ENCODE data around the gene ARID1B.
"Not testable (repeated sequence)": the region's sequence is repeated elsewhere in the genome, so short reads cannot be mapped to it uniquely, and the experiment has no call there.

The ARID1B gene

GRCh38 chr6:156912431-156912830, 135.3 kb downstream of the ARID1B start:
- no peak for DNase-seq

DNA sequence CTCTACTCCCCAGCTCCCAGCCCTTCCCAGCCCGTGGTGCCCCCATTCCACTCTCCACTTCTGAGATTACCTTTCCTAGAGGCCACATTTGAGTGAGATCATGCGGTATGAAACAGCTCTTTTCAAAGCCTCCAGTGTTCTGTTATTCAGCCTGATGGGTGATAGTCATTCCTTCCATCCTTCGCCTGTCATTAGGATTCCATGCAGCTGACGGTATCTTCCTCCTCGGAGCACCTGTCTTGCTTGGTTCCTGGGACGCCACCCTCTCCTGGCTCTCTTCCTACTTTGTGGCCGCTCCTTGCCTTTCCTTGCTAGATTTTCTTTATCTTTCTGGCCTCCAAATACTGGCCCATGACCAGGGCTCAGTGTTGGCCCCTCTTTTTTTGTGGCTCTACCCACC, 137.0 kb downstream of the ARID1B start:
- no peak for DNase-seq

DNA sequence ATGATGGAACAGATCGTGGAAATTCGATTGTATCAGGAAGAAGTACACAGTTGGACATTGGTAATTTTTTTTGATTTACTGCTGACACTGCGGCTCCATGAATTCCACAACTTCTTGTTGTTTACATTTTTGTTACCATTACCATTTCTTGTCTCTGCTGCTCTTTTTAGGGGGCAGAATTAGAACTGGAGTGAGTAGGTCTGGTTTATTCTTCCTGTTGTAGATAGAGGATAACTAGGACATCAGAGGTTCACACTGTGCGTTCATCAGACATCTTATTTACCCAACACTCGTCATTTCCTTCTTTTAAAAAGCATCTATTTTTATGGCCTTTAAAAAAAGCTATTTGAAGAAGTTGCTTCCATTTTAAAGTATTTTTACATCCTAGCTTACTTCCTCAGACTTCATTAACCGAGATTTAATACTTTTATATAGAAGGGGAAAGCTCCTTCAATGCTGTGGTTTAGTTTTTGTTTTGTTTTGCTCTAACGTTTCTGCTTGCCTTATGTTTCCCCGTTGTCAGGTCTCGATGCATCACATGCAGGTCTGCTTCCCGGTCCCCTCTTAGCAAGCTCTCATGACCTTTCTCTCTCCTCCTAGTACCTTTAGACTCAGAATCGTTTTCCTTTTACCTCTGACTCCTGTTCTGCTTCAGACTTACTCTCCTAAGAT, 139.1 kb downstream of the ARID1B start:
- DNase-seq = peak; percentile 7

DNA sequence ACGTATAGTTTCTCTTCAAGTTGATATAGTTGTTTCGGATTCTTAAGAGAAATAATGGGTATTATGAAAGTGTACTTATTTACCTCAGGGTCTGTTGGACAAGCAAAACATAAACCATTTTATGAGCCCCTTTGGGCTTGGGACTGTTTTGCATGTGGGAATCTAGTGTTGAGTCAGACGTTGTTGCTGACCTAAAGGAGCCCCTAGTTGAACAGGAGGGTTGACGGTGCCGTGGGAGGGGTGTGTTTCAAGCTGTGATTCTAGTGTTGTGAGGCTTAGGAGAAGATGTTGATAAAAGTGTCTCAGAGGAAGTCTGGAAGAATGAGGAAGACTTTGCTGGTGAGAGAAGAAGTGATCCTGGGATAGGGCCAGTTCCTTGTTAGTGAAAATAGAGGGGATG, 140.0 kb downstream of the ARID1B start:
- no peak for DNase-seq

DNA sequence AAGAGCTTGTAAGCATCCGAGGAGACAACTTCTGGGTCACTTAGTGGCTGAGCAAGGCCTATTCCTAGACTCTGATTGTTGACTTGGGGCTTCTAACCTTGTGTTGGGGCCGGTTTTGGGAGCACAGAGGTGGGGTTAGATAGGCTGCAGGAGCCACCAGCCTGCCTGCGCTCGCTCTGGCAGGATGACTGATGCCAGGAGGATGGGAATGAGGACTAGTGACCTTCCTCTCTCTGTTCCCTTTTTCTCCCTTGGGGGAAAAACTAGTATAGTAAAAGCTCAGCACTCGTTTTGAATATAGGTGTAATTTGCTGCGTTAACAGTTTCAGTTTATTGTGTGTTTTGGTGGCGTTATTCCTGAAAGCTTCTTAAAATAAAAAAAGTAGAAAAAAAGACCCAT, 141.5 kb downstream of the ARID1B start:
- DNase-seq = no peak

DNA sequence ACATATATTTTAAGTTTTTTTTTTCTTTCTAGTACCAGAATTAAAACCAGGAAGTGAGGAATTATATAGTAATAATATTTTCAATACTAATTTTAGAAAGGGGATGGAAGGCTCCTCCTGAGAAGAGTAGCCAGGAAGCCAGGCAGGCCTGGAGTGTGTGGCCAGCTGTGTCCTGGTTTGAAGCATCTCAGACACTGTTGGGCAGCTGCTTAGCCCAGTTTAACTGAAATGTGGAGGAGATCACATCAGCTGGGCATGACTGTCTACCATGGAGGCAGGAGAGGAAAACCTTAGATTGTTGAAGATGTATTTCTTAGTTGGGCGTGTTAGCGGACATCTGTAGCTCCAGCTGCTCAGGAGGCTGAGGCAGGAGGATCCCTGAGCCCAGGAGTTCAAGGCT, 142.2 kb downstream of the ARID1B start:
- no peak for DNase-seq

- no peak for DNase-seq
Observed at GRCh38 chr6:156919814-156920369, 142.7 kb downstream of the ARID1B start.

GRCh38 chr6:156924246-156924645, 147.1 kb downstream of the ARID1B start:
- no peak for DNase-seq

GRCh38 chr6:156925026-156925425, 147.8 kb downstream of the ARID1B start:
- DNase-seq = no peak

GRCh38 chr6:156925718-156926607, 148.8 kb downstream of the ARID1B start:
- DNase-seq = no peak

DNA sequence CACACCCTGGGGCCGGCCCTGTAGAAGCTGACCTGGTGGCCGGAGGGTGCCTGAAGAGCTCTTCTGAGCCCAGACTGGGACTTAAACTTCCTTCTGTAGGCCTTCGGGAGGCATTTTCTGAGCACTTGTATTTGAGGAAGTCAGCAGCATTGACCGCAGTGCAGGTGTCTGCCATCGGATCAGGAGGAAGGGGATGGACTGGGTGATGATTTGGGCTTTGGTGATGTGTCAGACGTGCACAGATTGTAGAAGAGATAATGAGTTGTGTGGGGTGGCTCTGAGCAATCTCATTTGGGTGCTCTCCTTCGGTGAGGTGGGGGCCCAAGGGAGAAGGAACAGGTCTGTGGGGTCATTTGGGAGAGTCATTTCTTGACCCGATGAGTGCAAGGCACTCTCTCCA, 150.9 kb downstream of the ARID1B start:
- no peak for DNase-seq

- DNase-seq = no peak
Observed at GRCh38 chr6:156928972-156929371, 151.8 kb downstream of the ARID1B start.

DNA sequence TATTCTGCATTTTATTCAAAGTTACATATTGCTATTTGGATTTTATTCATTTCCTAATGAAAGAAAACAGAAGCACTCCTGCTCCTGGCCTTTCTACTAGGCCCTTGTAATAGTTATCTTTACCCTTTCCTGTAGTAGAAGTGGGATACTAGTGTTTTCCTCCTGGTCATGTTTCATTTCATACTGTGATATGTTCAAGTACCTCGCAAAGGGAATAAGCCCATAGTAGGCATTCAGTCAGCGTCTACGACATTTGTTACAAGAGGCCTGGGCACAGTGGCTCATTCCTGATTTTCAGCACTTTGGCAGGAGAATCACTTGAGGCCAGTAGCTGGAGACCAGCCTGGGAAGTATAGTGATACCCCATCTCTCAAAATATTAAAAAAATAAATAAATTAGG, 154.1 kb downstream of the ARID1B start:
- DNase-seq = no peak

GRCh38 chr6:156933201-156934068, 156.3 kb downstream of the ARID1B start:
- no peak for DNase-seq

DNA sequence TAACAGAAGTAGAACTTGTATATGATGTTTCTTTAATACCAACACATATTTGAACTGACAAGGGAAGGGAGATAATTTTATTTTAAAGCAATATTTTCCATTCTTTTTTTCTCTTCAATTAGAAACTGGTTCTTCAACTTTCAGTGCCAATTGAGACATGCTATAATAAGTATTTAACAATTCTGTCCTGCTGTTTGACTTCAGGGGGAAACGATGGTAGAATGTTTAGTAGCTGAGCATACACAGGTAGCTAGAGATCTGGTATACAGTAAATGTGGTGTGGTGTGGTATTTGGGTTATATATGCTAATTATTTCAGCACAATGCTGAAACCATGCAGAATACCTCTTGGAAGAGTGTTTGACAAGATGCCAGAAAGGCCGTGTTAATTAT, 156.9 kb downstream of the ARID1B start:
- DNase-seq = no peak

GRCh38 chr6:156935000-156935399, 157.8 kb downstream of the ARID1B start:
- DNase-seq = no peak

GRCh38 chr6:156938143-156938542, 161.0 kb downstream of the ARID1B start:
- no peak for DNase-seq

GRCh38 chr6:156940221-156940620, 163.0 kb downstream of the ARID1B start:
- DNase-seq = no peak

GRCh38 chr6:156942266-156942665, 165.1 kb downstream of the ARID1B start:
- no peak for DNase-seq

DNA sequence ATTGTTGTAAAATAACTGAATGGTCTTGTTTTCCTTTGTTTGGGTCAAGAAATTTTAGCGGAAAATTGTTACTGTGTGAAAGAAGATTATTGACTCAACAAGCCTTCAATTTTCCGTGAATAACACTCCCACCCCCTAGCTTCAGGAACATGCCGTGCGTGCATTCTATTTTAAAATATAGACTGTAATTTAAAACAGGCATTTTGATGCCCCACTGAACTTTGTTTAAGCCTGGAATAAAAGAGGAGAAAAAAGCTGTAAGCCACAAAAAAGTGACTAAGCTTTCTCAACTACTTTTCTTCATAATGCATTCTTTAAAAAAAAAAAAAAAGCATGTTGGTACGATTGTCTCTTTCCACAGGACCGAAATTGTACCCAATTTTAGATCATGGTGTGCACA, 166.0 kb downstream of the ARID1B start:
- DNase-seq = no peak

DNA sequence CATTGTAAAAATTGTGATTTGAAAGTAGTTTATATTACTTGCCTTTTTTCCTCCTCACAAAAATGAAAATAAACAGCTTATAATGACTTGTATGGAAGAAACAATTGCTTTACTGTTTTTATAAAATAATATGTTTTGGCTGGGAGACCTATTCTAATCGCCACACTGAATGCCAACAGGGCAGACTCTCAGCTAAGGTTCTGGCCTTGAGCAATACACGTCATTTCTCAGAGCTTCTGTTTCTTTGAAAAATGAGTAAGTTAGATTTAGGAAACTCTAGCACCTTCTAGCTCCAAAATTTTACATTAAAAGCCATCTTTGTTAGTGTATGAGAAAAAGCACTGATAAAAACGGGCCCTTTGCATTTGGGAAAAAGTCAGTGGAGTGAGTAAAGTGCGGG, 166.6 kb downstream of the ARID1B start:
- no peak for DNase-seq

DNA sequence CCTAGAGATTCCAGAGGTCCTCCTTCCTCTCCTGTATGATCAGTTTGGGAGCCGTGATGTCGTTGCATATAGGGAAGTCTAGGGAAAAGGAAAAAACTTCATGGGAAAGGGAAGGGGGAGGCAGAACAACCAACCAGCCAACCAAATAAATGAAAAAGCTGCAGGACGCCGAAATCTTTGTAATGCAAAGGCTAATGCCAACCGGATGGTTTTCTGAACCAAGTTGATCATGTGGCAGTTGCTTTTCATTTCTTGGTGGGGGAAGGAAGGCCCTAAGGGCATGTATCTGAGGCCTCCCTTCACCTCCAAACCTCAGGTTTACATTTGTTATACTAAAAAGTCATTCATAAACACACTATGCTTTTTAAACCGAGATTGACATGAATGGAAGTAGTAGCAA, 167.2 kb downstream of the ARID1B start:
- no peak for DNase-seq

DNA sequence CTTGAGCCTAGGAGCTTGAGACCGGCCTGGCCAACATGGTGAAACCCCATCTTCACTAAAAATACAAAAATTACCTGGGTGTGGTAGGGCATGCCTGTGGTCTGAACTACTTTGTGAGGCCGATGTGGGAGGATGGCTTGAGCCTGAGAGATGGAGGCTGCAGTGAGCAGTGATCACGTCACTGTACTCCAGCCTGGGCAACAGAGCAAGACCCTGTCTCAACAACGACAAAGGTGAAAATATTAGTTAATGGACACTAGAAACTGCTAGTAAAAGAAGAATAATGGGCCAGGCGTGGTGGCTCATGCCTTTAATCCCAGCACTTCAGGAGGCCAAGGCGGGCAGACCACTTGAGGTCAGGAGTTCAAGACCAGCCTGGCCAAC, 168.6 kb downstream of the ARID1B start:
- not testable (repeated sequence) for DNase-seq
